WTC11 (cell line): ENCODE results near the gene CRNKL1. TPM values are rescaled to one million over a fixed set of nuclear protein-coding genes. Genes with fewer than 3 reads are reported as not detected.

ENCODE experiments used
- ATAC-seq: fragments of 200-7000 bp; cut with Tn5 transposase; 2 replicates; pipeline ENCODE4 v1.10.0; 2021; ENCODE audit warnings: mild to moderate bottlenecking, moderate library complexity
- CTCF ChIA-PET: fragments of 300-600 bp; sonication (Branson Sonifier 250); formaldehyde crosslinking; loops from one replicate; lab custom pipeline; 2021; ENCODE audit warnings: antibody characterized with exemption; lab: Charles Lee
- POLR2A ChIA-PET: fragments of 350-600 bp; sonication (Branson Sonifier 250); formaldehyde crosslinking; loops from one replicate; lab custom pipeline; 2021; ENCODE audit warnings: antibody characterized with exemption; lab: Charles Lee
- DNase-seq: peaks from one replicate; pipeline ENCODE4 v3.0.0; 2021; ENCODE audit warnings: low spot score
- H3K27ac Mint-ChIP-seq: 2 replicates; pipeline ENCODE4 v1.8.0; 2021; ENCODE audit warnings: mixed read lengths
- H3K27me3 Mint-ChIP-seq: 2 replicates; pipeline ENCODE4 v1.8.0; 2021; ENCODE audit warnings: low read depth, mild to moderate bottlenecking, moderate library complexity, mixed read lengths
- H3K36me3 Mint-ChIP-seq: 2 replicates; pipeline ENCODE4 v1.8.0; 2021; ENCODE audit warnings: mixed read lengths
- H3K4me1 Mint-ChIP-seq: 2 replicates; pipeline ENCODE4 v1.8.0; 2022; ENCODE audit warnings: mixed read lengths
- H3K4me3 Mint-ChIP-seq: 2 replicates; pipeline ENCODE4 v1.8.0; 2021; ENCODE audit warnings: mild to moderate bottlenecking, moderate library complexity, mixed read lengths
- H3K9me3 Mint-ChIP-seq: 2 replicates; pipeline ENCODE4 v1.8.0; 2021; ENCODE audit warnings: mixed read lengths
- AR ChIP-seq: fragments of 250-450 bp; sonication (Bioruptor Pico); IDR thresholded peaks from 2 replicates; pipeline ENCODE4 v1.9.0; 2021; ENCODE audit warnings: mild to moderate bottlenecking
- CBFB ChIP-seq: sonication (generic); formaldehyde crosslinking; IDR thresholded peaks from 2 replicates; pipeline ENCODE4 v1.8.1; 2022; ENCODE audit warnings: mild to moderate bottlenecking, low read depth, missing genetic modification reagents
- CTCF ChIP-seq: fragments of 200-600 bp; IDR thresholded peaks from 2 replicates; pipeline ENCODE4 v1.8.0; 2022; ENCODE audit warnings: antibody characterized with exemption
- E2F5 ChIP-seq: sonication (generic); formaldehyde crosslinking; IDR thresholded peaks from 2 replicates; pipeline ENCODE4 v1.8.1; 2022; ENCODE audit warnings: mild to moderate bottlenecking, moderate library complexity, missing genetic modification reagents
- ELF4 ChIP-seq: sonication (generic); formaldehyde crosslinking; IDR thresholded peaks from 2 replicates; pipeline ENCODE4 v1.8.1; 2022; ENCODE audit warnings: low read depth, mild to moderate bottlenecking, moderate library complexity, missing genetic modification reagents
- FOXJ3 ChIP-seq: sonication (generic); formaldehyde crosslinking; IDR thresholded peaks from 2 replicates; pipeline ENCODE4 v1.9.0; 2021; ENCODE audit warnings: missing genetic modification reagents, mild to moderate bottlenecking, borderline replicate concordance
- FOXK1 ChIP-seq: sonication (generic); formaldehyde crosslinking; IDR thresholded peaks from 2 replicates; pipeline ENCODE4 v1.8.0; 2022; ENCODE audit warnings: mild to moderate bottlenecking, moderate library complexity, missing genetic modification reagents
- GRHL2 ChIP-seq: fragments of 250-450 bp; sonication (Bioruptor Pico); IDR thresholded peaks from 2 replicates; pipeline ENCODE4 v1.8.0; 2022; ENCODE audit warnings: mild to moderate bottlenecking, moderate library complexity; ENCODE audit not compliant: insufficient replicate concordance, severe bottlenecking
- KAT7 ChIP-seq: sonication (generic); formaldehyde crosslinking; IDR thresholded peaks from 2 replicates; pipeline ENCODE4 v1.8.1; 2023; ENCODE audit warnings: missing genetic modification reagents, mild to moderate bottlenecking, borderline replicate concordance
- MYBL2 ChIP-seq: sonication (generic); formaldehyde crosslinking; IDR thresholded peaks from 2 replicates; pipeline ENCODE4 v1.8.1; 2023; ENCODE audit warnings: mild to moderate bottlenecking, moderate library complexity, missing genetic modification reagents
- NFE2L1 ChIP-seq: sonication (generic); formaldehyde crosslinking; IDR thresholded peaks from 2 replicates; pipeline ENCODE4 v1.8.1; 2023; ENCODE audit warnings: missing genetic modification reagents
- PREB ChIP-seq: sonication (generic); formaldehyde crosslinking; IDR thresholded peaks from 2 replicates; pipeline ENCODE4 v1.8.1; 2022; ENCODE audit warnings: mild to moderate bottlenecking, missing genetic modification reagents, moderate library complexity, borderline replicate concordance
- STAT6 ChIP-seq: sonication (generic); formaldehyde crosslinking; conservative IDR thresholded peaks from 2 replicates; pipeline ENCODE4 v1.8.1; 2023; ENCODE audit warnings: mild to moderate bottlenecking, low read depth, missing genetic modification reagents, moderate library complexity
- TCF7 ChIP-seq: sonication (generic); formaldehyde crosslinking; IDR thresholded peaks from 2 replicates; pipeline ENCODE4 v1.8.0; 2022; ENCODE audit warnings: mild to moderate bottlenecking, low read depth, missing genetic modification reagents, moderate library complexity
- ZMAT4 ChIP-seq: fragments of 250-450 bp; sonication (Bioruptor Pico); IDR thresholded peaks from 2 replicates; pipeline ENCODE4 v1.9.0; 2021; ENCODE audit warnings: mild to moderate bottlenecking
- ZNF232 ChIP-seq: sonication (generic); formaldehyde crosslinking; IDR thresholded peaks from 2 replicates; pipeline ENCODE4 v1.8.0; 2022; ENCODE audit warnings: mild to moderate bottlenecking, missing genetic modification reagents
- ZNF396 ChIP-seq: fragments of 250-450 bp; sonication (Bioruptor Pico); IDR thresholded peaks from 2 replicates; pipeline ENCODE4 v1.8.0; 2021; ENCODE audit warnings: mild to moderate bottlenecking, moderate library complexity, borderline replicate concordance
- ZNF425 ChIP-seq: fragments of 250-450 bp; sonication (Bioruptor Pico); conservative IDR thresholded peaks from 2 replicates; pipeline ENCODE4 v1.9.0; 2021; ENCODE audit warnings: mild to moderate bottlenecking
- ZSCAN18 ChIP-seq: fragments of 250-450 bp; sonication (Bioruptor Pico); IDR thresholded peaks from 2 replicates; pipeline ENCODE4 v2.1.2; 2022; ENCODE audit warnings: mild to moderate bottlenecking, moderate library complexity
- total RNA-seq: library from RNA; stranded (reverse); gene quantifications from 3 replicates; pipeline ENCODE4 v1.2.3, GENCODE V29; 2021

Gene CRNKL1
- total RNA-seq, 1 experiment from 2014 or later: 22.2 TPM

GRCh38 chr20:20076297-20077065 lies 24.2 kb upstream of the CRNKL1 start (continued):
- no peak for TF ChIP-seq AR (CRISPR knock-in tag)
- no peak for TF ChIP-seq CTCF
- TF ChIP-seq TCF7: no peak
- no peak for TF ChIP-seq ZNF425 (CRISPR knock-in tag)
- TF ChIP-seq E2F5: no peak
- no peak for TF ChIP-seq ELF4 (CRISPR knock-in tag)
- no peak for TF ChIP-seq ZNF396 (CRISPR knock-in tag)
- no peak for TF ChIP-seq MYBL2 (CRISPR knock-in tag)

- ATAC-seq (no peak), DNase-seq (no peak)
- Mint-ChIP-seq H3K4me1 (peaks cover 28% of the 10 kb centered on the region), H3K4me3 (no peak overlapping the region), H3K27me3 (no peaks in the 10 kb centered on the region), H3K9me3 (no peaks in the 10 kb centered on the region), H3K27ac (no peak overlapping the region), H3K36me3 (no peaks in the 10 kb centered on the region)
- TF ChIP-seq GRHL2 (no peak), ZNF396 (CRISPR knock-in tag) (no peak), FOXK1 (CRISPR knock-in tag) (no peak), ZNF232 (CRISPR knock-in tag) (no peak), PREB (no peak), ZMAT4 (CRISPR knock-in tag) (no peak), KAT7 (CRISPR knock-in tag) (no peak), ZSCAN18 (CRISPR knock-in tag) (no peak), CBFB (CRISPR knock-in tag) (no peak), ELF4 (CRISPR knock-in tag) (no peak), FOXJ3 (CRISPR knock-in tag) (no peak), STAT6 (CRISPR knock-in tag) (no peak), NFE2L1 (no peak)
- CTCF ChIA-PET: no interaction called here
- POLR2A ChIA-PET: no interaction called here
Observed at GRCh38 chr20:20075032-20075431, 22.8 kb upstream of the CRNKL1 start.
